ENCODE data around the gene IL36RN.
A peak's percentile ranks its signal among the peaks of the same experiment; 100 is the strongest.

The IL36RN gene

GRCh38 chr2:113102133-113102532 lies 43.1 kb downstream of the IL36RN start:
- no peak for DNase-seq (ENCODE audit: low read depth in 2 of 2)

- DNase-seq (ENCODE audit: low read depth in 2 of 2) = no peak
Measured at GRCh38 chr2:113103277-113103676, 44.3 kb downstream of the IL36RN start.

GRCh38 chr2:113104054-113104611 lies 45.1 kb downstream of the IL36RN start:
- no peak for DNase-seq (ENCODE audit: low read depth in 2 of 2)

GRCh38 chr2:113105047-113105785 lies 46.2 kb downstream of the IL36RN start:
- peak in 1 of 2 experiments; percentile 32 for DNase-seq (ENCODE audit: low read depth in 2 of 2)

DNA sequence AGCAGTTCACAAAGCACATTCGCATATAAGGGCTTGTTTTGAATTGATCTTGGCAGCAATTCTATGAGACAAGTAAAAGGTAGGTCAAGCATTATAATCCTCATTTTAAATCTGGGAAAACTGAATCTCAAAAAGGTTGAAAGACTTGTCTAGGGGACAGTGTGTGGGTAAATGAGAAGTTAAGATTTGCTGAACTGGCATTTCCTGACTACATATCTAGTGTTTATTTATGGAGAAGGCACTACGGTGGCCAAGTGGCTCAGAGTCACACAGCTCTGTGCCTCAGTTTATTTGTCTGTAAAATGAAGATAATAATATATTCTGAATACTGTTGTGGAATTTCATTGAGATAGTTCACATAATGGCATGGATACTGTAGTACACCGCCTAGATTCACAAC lies 52.1 kb downstream of the IL36RN start:
- no peak for DNase-seq (ENCODE audit: low read depth in 2 of 2)

GRCh38 chr2:113111823-113112287 lies 52.9 kb downstream of the IL36RN start:
- no peak for DNase-seq (ENCODE audit: low read depth in 2 of 2)

DNA sequence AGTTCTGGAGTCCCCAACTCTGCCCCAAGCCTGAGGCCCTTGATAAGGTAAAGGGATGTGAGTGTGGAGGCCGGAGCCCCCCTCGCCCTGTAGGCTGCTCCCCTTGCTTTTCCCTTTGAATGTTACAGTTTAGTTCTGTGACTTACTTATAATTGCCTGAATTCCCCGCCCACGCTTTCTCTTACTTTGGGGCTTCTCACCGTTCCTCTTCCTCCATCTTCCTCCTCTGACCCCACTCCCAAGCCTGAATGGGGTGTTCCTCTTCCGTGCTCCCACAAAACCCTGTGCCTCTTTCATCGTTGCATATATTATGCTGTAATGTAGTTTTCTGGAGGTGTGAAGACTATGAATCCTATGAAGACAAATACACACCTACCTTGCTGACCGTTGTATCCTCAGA lies 53.4 kb downstream of the IL36RN start:
- DNase-seq (ENCODE audit: low read depth in 2 of 2) = no peak

GRCh38 chr2:113112871-113113270 lies 53.9 kb downstream of the IL36RN start:
- no peak for DNase-seq (ENCODE audit: low read depth in 2 of 2)

- DNase-seq (ENCODE audit: low read depth in 2 of 2) = no peak
Measured at GRCh38 chr2:113113807-113114206, 54.8 kb downstream of the IL36RN start.

Measured in stimulated activated CD4-positive, alpha-beta T cell treated with anti-CD3 and anti-CD28 coated beads, Interleukin-12 subunit alpha, Interleukin-12 subunit beta, amount 100 ng/mL, for 24 hours (primary cell).